IPS-18a (cell line): Measurements from ENCODE around the gene CDK17.

Experiments used
- H3K27ac ChIP-seq: one replicate; pipeline ENCODE4 v1.5.1; 2013; ENCODE audit warnings: low read length
- H3K27me3 ChIP-seq: one replicate; pipeline ENCODE4 v1.6.1; 2013; ENCODE audit warnings: mild to moderate bottlenecking, low read length; ENCODE audit not compliant: control insufficient read depth, insufficient read depth
- H3K36me3 ChIP-seq: one replicate; pipeline ENCODE4 v1.6.1; 2013; ENCODE audit warnings: low read depth, low read length; ENCODE audit not compliant: control insufficient read depth
- H3K4me1 ChIP-seq: one replicate; pipeline ENCODE4 v1.6.1; 2013; ENCODE audit warnings: low read depth, low read length; ENCODE audit not compliant: control insufficient read depth
- H3K4me3 ChIP-seq: one replicate; pipeline ENCODE4 v1.5.1; 2013; ENCODE audit warnings: low read length
- H3K9ac ChIP-seq: one replicate; pipeline ENCODE4 v1.6.1; 2013; ENCODE audit warnings: mild to moderate bottlenecking, low read length, moderate library complexity
- H3K9me3 ChIP-seq: one replicate; pipeline ENCODE4 v1.6.1; 2013; ENCODE audit warnings: low read depth, low read length; ENCODE audit not compliant: control insufficient read depth

The CDK17 gene

DNA sequence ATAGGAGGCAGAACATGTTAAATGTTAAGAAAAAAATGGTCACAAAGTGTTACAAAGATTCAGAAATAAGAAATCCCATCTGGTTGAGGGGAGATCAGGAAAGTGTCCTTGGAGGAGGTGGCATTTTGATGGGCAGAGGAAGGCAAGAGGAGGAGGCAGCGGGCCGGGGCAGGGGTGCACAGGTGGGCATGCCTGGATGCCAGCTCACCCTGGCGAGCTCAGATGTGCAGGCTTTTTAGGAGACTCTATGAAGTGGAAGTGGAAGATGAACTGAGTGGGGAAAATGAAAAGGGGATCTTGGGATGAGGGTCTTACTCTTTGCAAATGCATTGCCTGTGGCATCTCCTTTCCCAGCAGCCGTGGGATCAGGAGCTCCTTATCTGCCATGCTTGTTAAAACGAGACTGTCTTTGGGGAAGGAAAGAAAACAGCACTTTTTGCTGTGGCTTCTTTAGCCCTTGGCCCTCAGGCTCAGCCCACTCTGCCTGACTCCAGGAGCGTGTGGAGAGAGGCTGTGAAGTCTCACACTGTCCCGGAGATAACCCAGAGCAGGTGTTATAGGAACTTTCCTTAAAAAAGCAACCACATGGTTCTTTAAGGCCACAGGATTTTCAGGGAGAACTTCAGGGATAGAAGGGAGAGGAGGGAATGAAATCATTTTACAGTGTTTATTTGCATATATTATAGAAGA lies 143.4 kb downstream of the CDK17 start:
- no peaks in the 10 kb centered on the region for H3K27me3 ChIP-seq
- peaks cover 4% of the 10 kb centered on the region for H3K36me3 ChIP-seq
- no peak overlapping the region for H3K27ac ChIP-seq

DNA sequence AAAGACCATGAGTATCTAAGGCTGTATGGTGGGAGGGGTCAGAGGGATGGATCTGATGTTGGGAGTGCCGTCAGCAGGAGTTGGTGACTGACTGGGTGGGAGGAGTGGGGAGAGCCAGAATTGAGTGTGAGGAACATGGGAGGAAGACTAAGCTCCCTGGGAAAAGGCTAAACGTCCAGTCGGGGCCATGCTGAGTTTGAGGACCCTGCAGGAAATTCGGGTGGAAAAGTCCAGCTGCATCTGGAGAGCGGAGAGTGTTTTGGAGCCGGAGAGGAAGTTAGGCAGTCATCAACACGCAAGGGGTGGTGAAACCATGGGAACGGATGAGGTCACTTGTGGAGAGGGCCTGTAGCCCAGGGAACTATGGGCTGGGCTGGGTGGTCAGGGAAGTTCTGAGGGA lies 145.2 kb downstream of the CDK17 start:
- Histone ChIP-seq H3K4me1 (peaks cover 12% of the 10 kb centered on the region), H3K27ac (no peak overlapping the region), H3K36me3 (no peaks in the 10 kb centered on the region)

More for the DNA sequence above, 143.4 kb downstream of the CDK17 start:
- no peak overlapping the region for H3K9ac ChIP-seq
- no peak overlapping the region for H3K4me3 ChIP-seq
- H3K4me1 ChIP-seq: peaks cover 12% of the 10 kb centered on the region
- H3K9me3 ChIP-seq: no peaks in the 10 kb centered on the region

DNA sequence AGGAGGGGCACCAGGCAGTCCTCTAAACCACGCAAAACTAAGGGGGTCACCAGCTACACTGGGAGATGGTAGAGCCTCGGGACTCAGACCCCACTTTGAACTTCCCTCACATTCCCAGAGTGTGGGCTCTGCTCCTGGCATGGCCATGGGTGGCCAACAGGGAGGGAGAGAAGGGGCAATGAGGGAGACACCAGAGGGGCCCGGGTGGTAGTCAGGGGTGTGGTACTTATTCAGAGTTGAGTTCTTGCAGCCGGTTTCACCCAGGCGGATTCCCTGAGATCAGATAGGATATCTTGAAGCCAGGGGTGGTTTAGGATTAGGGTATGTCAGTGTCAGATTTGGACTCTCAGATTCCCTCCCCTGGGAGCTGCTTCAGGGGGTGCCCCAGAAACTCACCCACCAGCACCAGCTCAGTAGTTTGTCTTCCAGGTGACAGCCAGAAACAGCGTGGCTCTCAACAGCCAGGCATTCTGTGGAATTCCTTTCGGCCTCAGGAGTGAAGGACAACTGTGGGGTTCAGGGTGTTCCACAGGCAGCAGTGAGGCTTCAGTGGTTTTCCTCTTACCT lies 150.0 kb downstream of the CDK17 start:
- peaks cover 4% of the 10 kb centered on the region for H3K36me3 ChIP-seq
- H3K9ac ChIP-seq: no peak overlapping the region

More for the DNA sequence above, 145.2 kb downstream of the CDK17 start:
- Histone ChIP-seq H3K27me3 (no peaks in the 10 kb centered on the region), H3K4me3 (no peak overlapping the region), H3K9me3 (no peaks in the 10 kb centered on the region), H3K9ac (no peak overlapping the region)

DNA sequence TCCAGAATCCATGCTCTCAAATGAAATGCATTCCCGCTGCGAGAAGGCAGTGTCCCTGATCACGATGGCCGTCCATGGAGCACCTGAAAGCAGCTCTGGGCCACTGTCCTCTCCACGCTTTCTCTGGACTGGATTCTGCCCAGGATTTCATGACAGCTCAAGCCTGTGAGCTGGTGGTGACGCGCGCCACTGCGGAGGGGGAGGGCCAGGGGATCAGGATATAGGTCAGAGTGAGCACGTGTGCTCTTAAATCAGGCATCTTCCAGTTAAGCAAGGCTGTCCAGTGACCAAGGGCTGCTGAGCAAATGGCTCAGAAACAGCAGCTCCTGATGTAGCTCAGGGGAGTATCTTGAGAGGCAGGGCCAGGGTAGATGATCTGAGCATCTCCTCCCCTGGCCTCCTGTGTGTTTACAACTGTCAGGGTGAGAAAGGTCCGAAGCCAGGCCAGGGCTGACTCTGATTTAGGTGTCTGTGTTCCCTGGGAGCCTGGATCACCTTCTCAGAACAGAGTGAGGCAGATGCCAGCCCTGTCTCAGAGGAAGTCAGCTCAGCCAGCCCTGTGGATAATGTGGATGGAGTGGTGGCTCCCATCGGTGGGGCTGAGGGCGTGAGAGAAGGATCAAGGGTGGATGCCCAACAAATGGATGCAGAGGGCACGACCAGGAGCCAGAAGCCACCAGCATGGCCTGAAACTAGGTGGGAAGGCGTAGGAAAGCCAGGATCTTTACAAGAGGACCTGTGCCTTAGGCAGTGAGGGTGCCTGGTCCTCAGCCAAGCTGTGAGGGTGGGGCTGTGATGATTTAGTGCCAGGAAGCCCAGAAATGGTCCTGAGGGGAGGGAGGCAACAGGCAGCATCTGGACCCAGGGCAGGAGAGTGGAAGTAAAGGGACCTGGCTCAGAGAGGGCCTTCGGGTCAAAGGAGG lies 150.8 kb downstream of the CDK17 start:
- Histone ChIP-seq H3K4me1 (no peaks in the 10 kb centered on the region), H3K36me3 (peaks cover 4% of the 10 kb centered on the region), H3K9ac (no peak overlapping the region), H3K9me3 (no peaks in the 10 kb centered on the region), H3K27me3 (no peaks in the 10 kb centered on the region), H3K27ac (no peak overlapping the region), H3K4me3 (no peak overlapping the region)

More for the DNA sequence above, 150.0 kb downstream of the CDK17 start:
- no peaks in the 10 kb centered on the region for H3K27me3 ChIP-seq
- H3K4me1 ChIP-seq: no peaks in the 10 kb centered on the region
- no peaks in the 10 kb centered on the region for H3K9me3 ChIP-seq
- H3K4me3 ChIP-seq: no peak overlapping the region
- no peak overlapping the region for H3K27ac ChIP-seq

DNA sequence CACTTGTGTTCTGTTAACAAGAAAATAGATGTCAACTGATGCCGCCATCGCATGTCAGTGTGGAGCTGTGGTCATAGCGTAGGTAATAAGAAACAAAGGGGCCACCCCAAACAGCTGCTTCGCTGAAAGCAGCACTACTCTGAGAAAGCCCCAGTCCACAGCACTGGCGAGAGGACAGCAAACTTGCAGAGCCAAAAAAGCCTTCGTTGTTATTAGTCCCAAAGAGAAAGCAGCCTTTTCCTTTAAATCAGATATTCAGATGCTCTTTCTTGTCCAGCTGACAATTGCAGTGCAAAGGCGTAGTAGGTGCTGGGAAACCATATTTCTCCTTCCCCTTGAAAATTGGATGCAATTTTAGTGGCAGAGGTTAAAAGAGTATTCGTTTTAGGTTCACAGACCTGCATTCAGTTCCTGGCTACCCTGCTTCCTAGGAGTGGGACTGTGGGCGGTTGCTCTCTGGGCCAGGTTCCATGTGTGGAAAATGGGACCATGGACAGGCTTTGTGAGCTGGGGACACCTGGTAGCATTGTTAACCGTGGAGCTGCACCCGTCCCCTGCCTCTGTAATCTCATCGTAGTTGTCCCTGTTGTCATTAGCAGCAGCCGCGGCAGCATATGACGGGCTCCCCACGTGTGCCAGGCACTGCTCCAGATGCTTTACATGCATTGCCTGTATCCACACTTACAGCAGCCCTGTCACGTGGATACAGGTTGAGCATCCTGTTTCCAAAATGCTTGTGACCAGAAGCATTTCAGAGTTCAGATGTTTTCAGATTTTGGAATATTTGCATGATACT lies 151.9 kb downstream of the CDK17 start:
- H3K9ac ChIP-seq: no peak overlapping the region
- no peaks in the 10 kb centered on the region for H3K4me1 ChIP-seq
- H3K4me3 ChIP-seq: no peak overlapping the region
- no peak overlapping the region for H3K27ac ChIP-seq
- no peaks in the 10 kb centered on the region for H3K9me3 ChIP-seq
- H3K36me3 ChIP-seq: peaks cover 4% of the 10 kb centered on the region
- H3K27me3 ChIP-seq: no peaks in the 10 kb centered on the region

DNA sequence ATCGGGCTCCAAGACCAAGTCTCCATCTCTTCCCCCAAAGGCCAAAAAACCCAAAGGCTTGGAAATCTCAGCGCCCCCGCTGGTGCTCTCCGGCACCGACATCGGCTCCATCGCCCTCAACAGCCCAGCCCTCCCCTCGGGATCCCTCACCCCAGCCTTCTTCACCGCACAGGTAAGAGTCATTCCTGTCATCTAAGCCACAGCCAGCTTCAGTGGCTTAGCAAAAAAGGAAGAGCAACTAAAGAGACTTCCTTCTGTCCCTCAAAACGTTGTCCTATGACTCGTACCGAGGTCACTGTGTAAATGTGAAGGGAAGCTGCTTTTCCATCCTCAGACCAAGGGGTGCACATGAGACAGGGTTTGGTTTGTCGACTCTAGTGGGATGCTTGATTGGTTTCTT lies 152.7 kb downstream of the CDK17 start:
- peaks cover 4% of the 10 kb centered on the region for H3K36me3 ChIP-seq

DNA sequence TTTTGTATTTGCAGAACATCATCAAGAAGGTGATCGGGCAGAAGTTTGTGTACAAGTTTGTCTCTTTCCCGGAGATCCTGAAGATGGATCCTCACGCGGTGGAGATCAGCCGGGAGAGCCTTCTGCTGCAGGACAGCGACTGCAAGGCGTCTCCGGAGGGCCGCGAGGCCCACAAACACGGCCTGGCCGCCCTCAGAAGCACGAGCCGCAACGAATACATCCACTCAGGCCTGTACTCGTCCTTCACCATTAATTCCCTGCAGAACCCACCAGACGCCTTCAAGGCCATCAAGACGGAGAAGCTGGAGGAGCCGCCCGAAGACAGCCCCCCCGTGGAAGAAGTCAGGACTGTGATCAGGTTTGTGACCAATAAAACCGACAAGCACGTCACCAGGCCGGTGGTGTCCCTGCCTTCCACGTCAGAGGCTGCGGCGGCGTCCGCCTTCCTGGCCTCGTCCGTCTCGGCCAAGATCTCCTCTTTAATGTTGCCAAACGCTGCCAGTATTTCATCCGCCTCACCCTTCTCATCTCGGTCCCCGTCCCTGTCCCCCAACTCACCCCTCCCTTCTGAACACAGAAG lies 153.2 kb downstream of the CDK17 start:
- no peaks in the 10 kb centered on the region for H3K27me3 ChIP-seq
- H3K36me3 ChIP-seq: peaks cover 4% of the 10 kb centered on the region
- H3K4me1 ChIP-seq: no peaks in the 10 kb centered on the region
- no peak overlapping the region for H3K4me3 ChIP-seq
- no peak overlapping the region for H3K9ac ChIP-seq
- H3K27ac ChIP-seq: no peak overlapping the region
- no peaks in the 10 kb centered on the region for H3K9me3 ChIP-seq

More for the DNA sequence above, 152.7 kb downstream of the CDK17 start:
- Histone ChIP-seq H3K4me3 (no peak overlapping the region), H3K9ac (no peak overlapping the region), H3K27me3 (no peaks in the 10 kb centered on the region), H3K9me3 (no peaks in the 10 kb centered on the region), H3K4me1 (no peaks in the 10 kb centered on the region), H3K27ac (no peak overlapping the region)

DNA sequence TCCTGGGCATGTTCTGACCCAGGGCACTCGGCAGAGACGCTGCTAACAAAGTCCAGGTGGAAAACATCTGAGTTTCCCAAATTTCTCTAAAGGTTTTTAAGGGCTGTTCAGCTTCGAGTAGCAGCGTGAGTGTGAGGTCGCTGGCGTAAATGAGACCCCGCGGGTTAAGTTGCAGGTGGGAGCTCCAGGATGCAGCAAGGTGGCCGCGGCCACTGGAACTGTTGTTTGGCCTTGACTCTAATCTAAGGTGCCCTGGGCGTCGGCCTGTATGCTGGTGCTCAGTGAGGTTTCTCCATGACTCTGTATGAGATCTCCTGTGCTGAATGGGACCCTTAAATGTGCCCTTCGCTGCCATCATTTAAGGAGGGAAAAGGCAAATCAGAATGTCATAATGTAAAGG lies 155.4 kb downstream of the CDK17 start:
- no peak overlapping the region for H3K4me3 ChIP-seq
- no peaks in the 10 kb centered on the region for H3K27me3 ChIP-seq
- no peaks in the 10 kb centered on the region for H3K4me1 ChIP-seq
- peaks cover 4% of the 10 kb centered on the region for H3K36me3 ChIP-seq
- H3K9me3 ChIP-seq: no peaks in the 10 kb centered on the region
- H3K27ac ChIP-seq: no peak overlapping the region
- H3K9ac ChIP-seq: no peak overlapping the region

DNA sequence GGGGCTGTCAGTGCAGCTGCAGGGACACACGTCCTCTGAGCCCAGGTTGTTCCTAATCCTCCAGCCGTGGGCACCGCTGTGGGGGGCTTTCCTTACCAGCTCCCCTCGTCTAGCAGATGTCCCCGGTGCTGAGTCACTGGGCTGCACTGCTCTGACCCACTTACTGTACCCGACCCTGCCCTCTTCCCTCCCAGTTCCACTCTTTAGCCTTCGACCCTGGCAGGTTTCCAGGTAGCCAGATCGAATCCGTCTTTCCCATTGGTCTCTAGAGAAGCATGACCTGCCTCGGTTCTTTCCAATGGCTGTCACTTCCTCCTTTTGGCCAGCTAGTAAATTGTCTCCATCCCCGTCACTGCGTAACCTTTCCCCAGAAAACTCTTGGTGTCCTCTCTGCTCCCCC lies 157.6 kb downstream of the CDK17 start:
- Histone ChIP-seq H3K27ac (no peak overlapping the region), H3K4me3 (no peak overlapping the region), H3K4me1 (no peaks in the 10 kb centered on the region), H3K36me3 (peaks cover 3% of the 10 kb centered on the region), H3K9ac (no peak overlapping the region), H3K27me3 (no peaks in the 10 kb centered on the region), H3K9me3 (no peaks in the 10 kb centered on the region)

DNA sequence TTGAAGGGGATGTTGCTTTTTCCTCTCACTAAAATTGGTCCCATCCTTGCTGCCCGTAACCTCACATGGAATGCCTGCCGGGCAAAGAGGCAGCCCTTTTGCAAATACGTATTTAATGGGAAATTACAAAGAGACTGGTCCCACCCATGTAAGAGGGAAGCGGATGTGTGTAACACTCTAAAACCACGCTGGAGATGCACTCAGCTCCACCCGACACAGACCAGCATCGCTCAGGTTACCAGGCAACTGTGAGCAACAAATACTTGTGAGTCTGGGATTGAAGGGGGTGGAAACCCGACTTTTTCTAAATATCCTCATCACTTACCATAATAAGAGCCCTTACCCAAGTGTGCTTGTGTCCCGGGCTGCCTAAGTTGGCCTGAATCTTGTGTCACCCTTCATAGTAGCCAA lies 158.4 kb downstream of the CDK17 start:
- Histone ChIP-seq H3K4me3 (no peak overlapping the region), H3K9me3 (no peaks in the 10 kb centered on the region), H3K27me3 (no peaks in the 10 kb centered on the region), H3K27ac (no peak overlapping the region), H3K4me1 (no peaks in the 10 kb centered on the region), H3K36me3 (no peaks in the 10 kb centered on the region), H3K9ac (no peak overlapping the region)

DNA sequence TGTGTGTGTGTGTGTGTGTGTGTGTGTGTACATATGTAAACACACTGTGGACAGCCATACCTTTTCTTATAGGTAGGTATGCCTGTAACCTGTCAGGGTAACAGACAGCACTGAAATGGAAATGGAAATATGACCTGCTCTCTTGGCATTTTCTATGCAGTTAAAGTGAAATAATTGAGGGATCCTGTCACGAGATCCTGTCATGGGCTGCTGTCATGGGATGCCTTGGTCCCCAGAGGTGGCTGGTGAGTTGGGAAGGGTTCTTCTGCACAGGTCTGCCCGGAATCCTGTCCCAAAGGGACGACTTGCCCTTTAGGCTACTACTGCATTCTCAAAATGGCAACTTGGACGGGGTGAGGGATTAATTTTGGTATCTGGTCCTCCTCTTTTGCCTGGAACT lies 158.8 kb downstream of the CDK17 start:
- no peak overlapping the region for H3K4me3 ChIP-seq
- no peak overlapping the region for H3K9ac ChIP-seq
- no peak overlapping the region for H3K27ac ChIP-seq
- H3K9me3 ChIP-seq: no peaks in the 10 kb centered on the region
- H3K4me1 ChIP-seq: no peaks in the 10 kb centered on the region
- no peaks in the 10 kb centered on the region for H3K36me3 ChIP-seq
- H3K27me3 ChIP-seq: no peaks in the 10 kb centered on the region
